ENCODE measurements around the gene LRRFIP2.

LRRFIP2 gene

GRCh38 chr3:37190667-37191066 lies 16.3 kb upstream of the LRRFIP2 start:
- DNase-seq: no peak

GRCh38 chr3:37189109-37189508 lies 14.7 kb upstream of the LRRFIP2 start:
- no peak for DNase-seq

GRCh38 chr3:37183976-37184375 lies 9.6 kb upstream of the LRRFIP2 start:
- DNase-seq: peak in 21 of 51 donors; percentile 3 to 84 (median 26)

GRCh38 chr3:37183375-37183831 lies 9.0 kb upstream of the LRRFIP2 start:
- peak in 3 of 51 donors; percentile 27 to 61 (median 27) for DNase-seq

GRCh38 chr3:37182816-37183215 lies 8.4 kb upstream of the LRRFIP2 start:
- DNase-seq: no peak

GRCh38 chr3:37181756-37182155 lies 7.4 kb upstream of the LRRFIP2 start:
- DNase-seq: no peak

GRCh38 chr3:37179144-37179967 lies 5.0 kb upstream of the LRRFIP2 start:
- DNase-seq: no peak

GRCh38 chr3:37173806-37174205 lies 576 bp downstream of the LRRFIP2 start:
- no peak for DNase-seq

- no peak for DNase-seq
These were observed 3.2 kb downstream of the LRRFIP2 start for GRCh38 chr3:37171144-37171543.

GRCh38 chr3:37170513-37170912 lies 3.9 kb downstream of the LRRFIP2 start:
- DNase-seq: no peak

GRCh38 chr3:37170060-37170459 lies 4.3 kb downstream of the LRRFIP2 start:
- no peak for DNase-seq

GRCh38 chr3:37168896-37169295 lies 5.5 kb downstream of the LRRFIP2 start:
- no peak for DNase-seq

GRCh38 chr3:37163262-37164015 lies 10.9 kb downstream of the LRRFIP2 start:
- no peak for DNase-seq

GRCh38 chr3:37162501-37163245 lies 11.7 kb downstream of the LRRFIP2 start:
- DNase-seq: no peak

- no peak for DNase-seq
These were observed 13.0 kb downstream of the LRRFIP2 start for GRCh38 chr3:37161351-37161750.

- no peak for DNase-seq
These were observed 18.6 kb downstream of the LRRFIP2 start for GRCh38 chr3:37155782-37156181.

- DNase-seq: no peak
These were observed 19.6 kb downstream of the LRRFIP2 start for GRCh38 chr3:37154668-37155314.

GRCh38 chr3:37150621-37151020 lies 23.8 kb downstream of the LRRFIP2 start:
- no peak for DNase-seq

GRCh38 chr3:37149257-37149656 lies 25.1 kb downstream of the LRRFIP2 start:
- no peak for DNase-seq

GRCh38 chr3:37148208-37148607 lies 26.2 kb downstream of the LRRFIP2 start:
- no peak for DNase-seq

GRCh38 chr3:37147666-37148065 lies 26.7 kb downstream of the LRRFIP2 start:
- no peak for DNase-seq

Measured in hypothalamus (tissue), 51 donors.